ENCODE data around the gene USP36.

- TF ChIP-seq, protein P1, sequence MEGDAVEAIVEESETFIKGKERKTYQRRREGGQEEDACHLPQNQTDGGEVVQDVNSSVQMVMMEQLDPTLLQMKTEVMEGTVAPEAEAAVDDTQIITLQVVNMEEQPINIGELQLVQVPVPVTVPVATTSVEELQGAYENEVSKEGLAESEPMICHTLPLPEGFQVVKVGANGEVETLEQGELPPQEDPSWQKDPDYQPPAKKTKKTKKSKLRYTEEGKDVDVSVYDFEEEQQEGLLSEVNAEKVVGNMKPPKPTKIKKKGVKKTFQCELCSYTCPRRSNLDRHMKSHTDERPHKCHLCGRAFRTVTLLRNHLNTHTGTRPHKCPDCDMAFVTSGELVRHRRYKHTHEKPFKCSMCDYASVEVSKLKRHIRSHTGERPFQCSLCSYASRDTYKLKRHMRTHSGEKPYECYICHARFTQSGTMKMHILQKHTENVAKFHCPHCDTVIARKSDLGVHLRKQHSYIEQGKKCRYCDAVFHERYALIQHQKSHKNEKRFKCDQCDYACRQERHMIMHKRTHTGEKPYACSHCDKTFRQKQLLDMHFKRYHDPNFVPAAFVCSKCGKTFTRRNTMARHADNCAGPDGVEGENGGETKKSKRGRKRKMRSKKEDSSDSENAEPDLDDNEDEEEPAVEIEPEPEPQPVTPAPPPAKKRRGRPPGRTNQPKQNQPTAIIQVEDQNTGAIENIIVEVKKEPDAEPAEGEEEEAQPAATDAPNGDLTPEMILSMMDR (IDR thresholded peaks at IDR 0.05; ENCODE audit: insufficient read depth, low read length, poor library complexity, severe bottlenecking), result no peak
- TF ChIP-seq EZH2phosphoT487 (conservative IDR thresholded peaks at IDR 0.05; ENCODE audit: low read length), result no peak
These were observed 42.7 kb downstream of the USP36 start for GRCh38 chr17:78797691-78798585.

Data from SU-DHL-6 (cell line).